WTC11 (cell line): ENCODE measurements around the gene RBCK1.

ENCODE experiments used
- FOXK1 ChIP-seq: sonication (generic); formaldehyde crosslinking; IDR thresholded peaks from 2 replicates; pipeline ENCODE4 v1.8.0; 2022; ENCODE audit warnings: mild to moderate bottlenecking, moderate library complexity, missing genetic modification reagents
- JUN ChIP-seq: sonication (generic); formaldehyde crosslinking; IDR thresholded peaks from 2 replicates; pipeline ENCODE4 v1.8.0; 2023; ENCODE audit warnings: mild to moderate bottlenecking, missing genetic modification reagents
- NFE2L1 ChIP-seq: sonication (generic); formaldehyde crosslinking; IDR thresholded peaks from 2 replicates; pipeline ENCODE4 v1.8.1; 2023; ENCODE audit warnings: missing genetic modification reagents
- TEAD1 ChIP-seq: sonication (generic); formaldehyde crosslinking; IDR thresholded peaks from 2 replicates; pipeline ENCODE4 v1.8.0; 2022; ENCODE audit warnings: mild to moderate bottlenecking, missing genetic modification reagents
- ZNF263 ChIP-seq: sonication (generic); formaldehyde crosslinking; IDR thresholded peaks from 2 replicates; pipeline ENCODE4 v1.8.1; 2022; ENCODE audit warnings: low read depth, mild to moderate bottlenecking, moderate library complexity, missing genetic modification reagents
- TF ChIP-seq, protein P1 (sequence below): fragments of 250-450 bp; sonication (Bioruptor Pico); IDR thresholded peaks from 2 replicates; pipeline ENCODE4 v1.9.0; 2021; ENCODE audit warnings: mild to moderate bottlenecking
- TF ChIP-seq, protein P2 (sequence below): sonication (generic); formaldehyde crosslinking; conservative IDR thresholded peaks from 2 replicates; pipeline ENCODE4 v1.8.1; 2022; ENCODE audit warnings: mild to moderate bottlenecking, missing genetic modification reagents
- TF ChIP-seq, protein P3 (sequence below): fragments of 200-600 bp; IDR thresholded peaks from 2 replicates; pipeline ENCODE4 v1.8.0; 2022; ENCODE audit warnings: antibody characterized with exemption
- TF ChIP-seq, protein P4 (sequence below): sonication (generic); formaldehyde crosslinking; IDR thresholded peaks from 2 replicates; pipeline ENCODE4 v1.8.0; 2022; ENCODE audit warnings: mild to moderate bottlenecking, missing genetic modification reagents
- TF ChIP-seq, protein P5 (sequence below): sonication (generic); formaldehyde crosslinking; IDR thresholded peaks from 2 replicates; pipeline ENCODE4 v1.8.0; 2023; ENCODE audit warnings: missing genetic modification reagents, mild to moderate bottlenecking, borderline replicate concordance
- TF ChIP-seq, protein P6 (sequence below): sonication (generic); formaldehyde crosslinking; IDR thresholded peaks from 2 replicates; pipeline ENCODE4 v1.8.1; 2023; ENCODE audit warnings: mild to moderate bottlenecking, missing genetic modification reagents, moderate library complexity

DNA sequence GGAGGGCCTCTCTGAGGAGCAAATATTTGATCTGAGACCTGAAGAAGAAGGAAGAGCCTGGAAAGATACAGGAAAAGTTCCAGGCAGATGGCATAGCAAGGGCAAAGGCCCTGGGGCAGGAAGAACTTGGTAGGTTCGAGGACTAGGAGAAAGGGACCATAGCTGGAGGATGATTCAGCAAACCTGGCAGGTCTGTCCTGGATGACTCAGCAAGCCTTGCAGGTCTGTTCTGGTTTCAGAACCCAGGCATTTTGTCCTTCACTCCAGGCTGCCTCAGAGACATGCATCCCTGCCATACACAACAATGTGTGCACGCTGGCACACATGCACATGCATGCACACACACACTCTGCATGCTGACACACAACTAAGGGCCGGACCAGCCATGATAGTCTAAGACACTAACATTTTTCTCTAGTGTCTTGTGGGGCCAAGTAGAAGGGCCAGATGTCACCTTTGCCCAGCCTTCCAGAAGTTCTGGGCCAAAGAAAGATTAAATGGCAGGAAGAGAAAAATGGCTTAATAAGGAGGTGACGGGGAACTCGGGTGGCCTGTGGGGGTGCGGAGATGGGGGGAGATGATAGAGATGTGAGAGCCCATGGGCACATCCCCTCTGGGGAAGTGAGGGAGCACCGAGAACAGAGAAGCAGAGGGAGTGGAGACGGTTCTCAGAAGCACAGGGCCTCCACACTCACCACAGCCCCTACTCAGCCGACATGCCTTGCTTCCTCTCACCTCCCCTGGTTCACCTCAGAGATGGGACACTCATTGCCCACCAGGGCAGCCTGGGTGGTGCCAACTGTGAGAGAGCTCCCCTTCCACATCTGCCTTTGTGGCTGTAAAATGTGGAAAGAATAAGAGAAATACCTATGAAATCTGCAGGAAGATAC is 42.9 kb upstream of the RBCK1 start:
- TF ChIP-seq TEAD1, result no peak
- TF ChIP-seq, protein P1, sequence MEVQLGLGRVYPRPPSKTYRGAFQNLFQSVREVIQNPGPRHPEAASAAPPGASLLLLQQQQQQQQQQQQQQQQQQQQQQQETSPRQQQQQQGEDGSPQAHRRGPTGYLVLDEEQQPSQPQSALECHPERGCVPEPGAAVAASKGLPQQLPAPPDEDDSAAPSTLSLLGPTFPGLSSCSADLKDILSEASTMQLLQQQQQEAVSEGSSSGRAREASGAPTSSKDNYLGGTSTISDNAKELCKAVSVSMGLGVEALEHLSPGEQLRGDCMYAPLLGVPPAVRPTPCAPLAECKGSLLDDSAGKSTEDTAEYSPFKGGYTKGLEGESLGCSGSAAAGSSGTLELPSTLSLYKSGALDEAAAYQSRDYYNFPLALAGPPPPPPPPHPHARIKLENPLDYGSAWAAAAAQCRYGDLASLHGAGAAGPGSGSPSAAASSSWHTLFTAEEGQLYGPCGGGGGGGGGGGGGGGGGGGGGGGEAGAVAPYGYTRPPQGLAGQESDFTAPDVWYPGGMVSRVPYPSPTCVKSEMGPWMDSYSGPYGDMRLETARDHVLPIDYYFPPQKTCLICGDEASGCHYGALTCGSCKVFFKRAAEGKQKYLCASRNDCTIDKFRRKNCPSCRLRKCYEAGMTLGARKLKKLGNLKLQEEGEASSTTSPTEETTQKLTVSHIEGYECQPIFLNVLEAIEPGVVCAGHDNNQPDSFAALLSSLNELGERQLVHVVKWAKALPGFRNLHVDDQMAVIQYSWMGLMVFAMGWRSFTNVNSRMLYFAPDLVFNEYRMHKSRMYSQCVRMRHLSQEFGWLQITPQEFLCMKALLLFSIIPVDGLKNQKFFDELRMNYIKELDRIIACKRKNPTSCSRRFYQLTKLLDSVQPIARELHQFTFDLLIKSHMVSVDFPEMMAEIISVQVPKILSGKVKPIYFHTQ, result no peak
- TF ChIP-seq, protein P2, sequence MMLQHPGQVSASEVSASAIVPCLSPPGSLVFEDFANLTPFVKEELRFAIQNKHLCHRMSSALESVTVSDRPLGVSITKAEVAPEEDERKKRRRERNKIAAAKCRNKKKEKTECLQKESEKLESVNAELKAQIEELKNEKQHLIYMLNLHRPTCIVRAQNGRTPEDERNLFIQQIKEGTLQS, result no peak
- TF ChIP-seq, protein P3, sequence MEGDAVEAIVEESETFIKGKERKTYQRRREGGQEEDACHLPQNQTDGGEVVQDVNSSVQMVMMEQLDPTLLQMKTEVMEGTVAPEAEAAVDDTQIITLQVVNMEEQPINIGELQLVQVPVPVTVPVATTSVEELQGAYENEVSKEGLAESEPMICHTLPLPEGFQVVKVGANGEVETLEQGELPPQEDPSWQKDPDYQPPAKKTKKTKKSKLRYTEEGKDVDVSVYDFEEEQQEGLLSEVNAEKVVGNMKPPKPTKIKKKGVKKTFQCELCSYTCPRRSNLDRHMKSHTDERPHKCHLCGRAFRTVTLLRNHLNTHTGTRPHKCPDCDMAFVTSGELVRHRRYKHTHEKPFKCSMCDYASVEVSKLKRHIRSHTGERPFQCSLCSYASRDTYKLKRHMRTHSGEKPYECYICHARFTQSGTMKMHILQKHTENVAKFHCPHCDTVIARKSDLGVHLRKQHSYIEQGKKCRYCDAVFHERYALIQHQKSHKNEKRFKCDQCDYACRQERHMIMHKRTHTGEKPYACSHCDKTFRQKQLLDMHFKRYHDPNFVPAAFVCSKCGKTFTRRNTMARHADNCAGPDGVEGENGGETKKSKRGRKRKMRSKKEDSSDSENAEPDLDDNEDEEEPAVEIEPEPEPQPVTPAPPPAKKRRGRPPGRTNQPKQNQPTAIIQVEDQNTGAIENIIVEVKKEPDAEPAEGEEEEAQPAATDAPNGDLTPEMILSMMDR, result no peak
- TF ChIP-seq, protein P4, sequence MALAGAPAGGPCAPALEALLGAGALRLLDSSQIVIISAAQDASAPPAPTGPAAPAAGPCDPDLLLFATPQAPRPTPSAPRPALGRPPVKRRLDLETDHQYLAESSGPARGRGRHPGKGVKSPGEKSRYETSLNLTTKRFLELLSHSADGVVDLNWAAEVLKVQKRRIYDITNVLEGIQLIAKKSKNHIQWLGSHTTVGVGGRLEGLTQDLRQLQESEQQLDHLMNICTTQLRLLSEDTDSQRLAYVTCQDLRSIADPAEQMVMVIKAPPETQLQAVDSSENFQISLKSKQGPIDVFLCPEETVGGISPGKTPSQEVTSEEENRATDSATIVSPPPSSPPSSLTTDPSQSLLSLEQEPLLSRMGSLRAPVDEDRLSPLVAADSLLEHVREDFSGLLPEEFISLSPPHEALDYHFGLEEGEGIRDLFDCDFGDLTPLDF (CRISPR knock-in tag), result no peak
- TF ChIP-seq, protein P5, sequence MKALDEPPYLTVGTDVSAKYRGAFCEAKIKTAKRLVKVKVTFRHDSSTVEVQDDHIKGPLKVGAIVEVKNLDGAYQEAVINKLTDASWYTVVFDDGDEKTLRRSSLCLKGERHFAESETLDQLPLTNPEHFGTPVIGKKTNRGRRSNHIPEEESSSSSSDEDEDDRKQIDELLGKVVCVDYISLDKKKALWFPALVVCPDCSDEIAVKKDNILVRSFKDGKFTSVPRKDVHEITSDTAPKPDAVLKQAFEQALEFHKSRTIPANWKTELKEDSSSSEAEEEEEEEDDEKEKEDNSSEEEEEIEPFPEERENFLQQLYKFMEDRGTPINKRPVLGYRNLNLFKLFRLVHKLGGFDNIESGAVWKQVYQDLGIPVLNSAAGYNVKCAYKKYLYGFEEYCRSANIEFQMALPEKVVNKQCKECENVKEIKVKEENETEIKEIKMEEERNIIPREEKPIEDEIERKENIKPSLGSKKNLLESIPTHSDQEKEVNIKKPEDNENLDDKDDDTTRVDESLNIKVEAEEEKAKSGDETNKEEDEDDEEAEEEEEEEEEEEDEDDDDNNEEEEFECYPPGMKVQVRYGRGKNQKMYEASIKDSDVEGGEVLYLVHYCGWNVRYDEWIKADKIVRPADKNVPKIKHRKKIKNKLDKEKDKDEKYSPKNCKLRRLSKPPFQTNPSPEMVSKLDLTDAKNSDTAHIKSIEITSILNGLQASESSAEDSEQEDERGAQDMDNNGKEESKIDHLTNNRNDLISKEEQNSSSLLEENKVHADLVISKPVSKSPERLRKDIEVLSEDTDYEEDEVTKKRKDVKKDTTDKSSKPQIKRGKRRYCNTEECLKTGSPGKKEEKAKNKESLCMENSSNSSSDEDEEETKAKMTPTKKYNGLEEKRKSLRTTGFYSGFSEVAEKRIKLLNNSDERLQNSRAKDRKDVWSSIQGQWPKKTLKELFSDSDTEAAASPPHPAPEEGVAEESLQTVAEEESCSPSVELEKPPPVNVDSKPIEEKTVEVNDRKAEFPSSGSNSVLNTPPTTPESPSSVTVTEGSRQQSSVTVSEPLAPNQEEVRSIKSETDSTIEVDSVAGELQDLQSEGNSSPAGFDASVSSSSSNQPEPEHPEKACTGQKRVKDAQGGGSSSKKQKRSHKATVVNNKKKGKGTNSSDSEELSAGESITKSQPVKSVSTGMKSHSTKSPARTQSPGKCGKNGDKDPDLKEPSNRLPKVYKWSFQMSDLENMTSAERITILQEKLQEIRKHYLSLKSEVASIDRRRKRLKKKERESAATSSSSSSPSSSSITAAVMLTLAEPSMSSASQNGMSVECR, result no peak
- no peak for TF ChIP-seq ZNF263
- TF ChIP-seq, protein P6, sequence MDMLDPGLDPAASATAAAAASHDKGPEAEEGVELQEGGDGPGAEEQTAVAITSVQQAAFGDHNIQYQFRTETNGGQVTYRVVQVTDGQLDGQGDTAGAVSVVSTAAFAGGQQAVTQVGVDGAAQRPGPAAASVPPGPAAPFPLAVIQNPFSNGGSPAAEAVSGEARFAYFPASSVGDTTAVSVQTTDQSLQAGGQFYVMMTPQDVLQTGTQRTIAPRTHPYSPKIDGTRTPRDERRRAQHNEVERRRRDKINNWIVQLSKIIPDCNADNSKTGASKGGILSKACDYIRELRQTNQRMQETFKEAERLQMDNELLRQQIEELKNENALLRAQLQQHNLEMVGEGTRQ (CRISPR knock-in tag), result no peak
- TF ChIP-seq FOXK1 (CRISPR knock-in tag), result no peak
- no peak for TF ChIP-seq NFE2L1 (CRISPR knock-in tag)
- TF ChIP-seq JUN, result no peak
